Daoy (cell line): ENCODE results near the gene MAP3K20. TPM values are rescaled to one million over a fixed set of nuclear protein-coding genes. Genes with fewer than 3 reads are reported as not detected.
A peak's percentile ranks its signal among the peaks of the same experiment; 100 is the strongest.
"Not testable (repeated sequence)": the region's sequence is repeated elsewhere in the genome, so short reads cannot be mapped to it uniquely, and the experiment has no call there.

Experiments
- DNase-seq: peaks from one replicate; pipeline ENCODE4 v3.0.0-alpha.2; 2015; ENCODE audit warnings: low read depth
- total RNA-seq: library from RNA; depleted of rRNA; stranded (reverse); fragments of >200 nt; shearing (Covaris generic); gene quantifications from 2 replicates; pipeline ENCODE4 v1.2.3, GENCODE V29; 2014; rRNA removed

MAP3K20 gene
- total RNA-seq: 27.4 and 27.7 TPM in 2 replicates

DNA sequence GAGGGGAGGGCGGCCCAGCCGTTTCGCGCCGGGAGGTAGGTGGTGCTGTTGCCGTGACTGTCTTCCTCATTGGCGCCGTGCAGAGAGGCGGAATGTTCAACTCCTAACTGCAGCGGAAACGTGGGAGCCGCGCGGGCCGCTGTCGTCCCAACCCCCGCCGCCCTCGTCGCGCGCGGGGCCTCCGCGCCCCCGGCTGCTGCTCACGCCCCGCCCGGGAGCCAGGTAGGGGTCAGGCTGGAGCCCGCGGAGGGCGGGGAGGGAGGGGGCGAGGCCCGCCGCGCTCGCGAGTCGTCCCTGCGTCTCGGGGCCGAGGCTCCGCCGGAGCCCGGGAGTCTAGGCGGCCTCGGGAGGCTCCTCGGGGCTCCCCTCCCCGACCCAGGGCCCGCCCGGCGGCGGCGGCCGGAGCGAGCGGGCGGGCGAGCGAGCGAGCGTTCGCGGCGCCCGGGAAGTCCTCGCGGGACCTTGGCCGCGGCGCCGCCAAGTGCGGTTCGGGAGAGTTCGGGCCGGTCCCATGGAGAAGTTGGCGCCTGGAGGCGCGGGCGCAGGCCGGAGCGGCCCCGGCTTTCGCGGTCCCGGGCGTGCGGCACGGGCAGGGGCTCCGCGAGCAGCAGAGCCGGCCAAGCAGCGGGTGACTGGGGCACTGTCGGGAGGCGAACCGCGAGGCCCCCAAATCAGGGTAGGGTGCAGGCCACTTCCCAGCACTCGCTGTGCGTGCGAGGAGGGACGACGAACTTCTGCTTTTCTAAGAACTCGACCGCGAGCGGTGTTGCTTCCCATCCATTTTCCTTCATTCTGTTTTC lies at the start of gene MAP3K20:
MAP3K20 (plus strand) TSS at position 66 of the 800 bp plus-strand sequence. CDS start 15,186 bp downstream, outside the sequence.
- DNase-seq: peak; percentile 80

- DNase-seq: no peak
These were observed 49.2 kb upstream of the MAP3K20 start for GRCh38 chr2:173026479-173026878.

DNA sequence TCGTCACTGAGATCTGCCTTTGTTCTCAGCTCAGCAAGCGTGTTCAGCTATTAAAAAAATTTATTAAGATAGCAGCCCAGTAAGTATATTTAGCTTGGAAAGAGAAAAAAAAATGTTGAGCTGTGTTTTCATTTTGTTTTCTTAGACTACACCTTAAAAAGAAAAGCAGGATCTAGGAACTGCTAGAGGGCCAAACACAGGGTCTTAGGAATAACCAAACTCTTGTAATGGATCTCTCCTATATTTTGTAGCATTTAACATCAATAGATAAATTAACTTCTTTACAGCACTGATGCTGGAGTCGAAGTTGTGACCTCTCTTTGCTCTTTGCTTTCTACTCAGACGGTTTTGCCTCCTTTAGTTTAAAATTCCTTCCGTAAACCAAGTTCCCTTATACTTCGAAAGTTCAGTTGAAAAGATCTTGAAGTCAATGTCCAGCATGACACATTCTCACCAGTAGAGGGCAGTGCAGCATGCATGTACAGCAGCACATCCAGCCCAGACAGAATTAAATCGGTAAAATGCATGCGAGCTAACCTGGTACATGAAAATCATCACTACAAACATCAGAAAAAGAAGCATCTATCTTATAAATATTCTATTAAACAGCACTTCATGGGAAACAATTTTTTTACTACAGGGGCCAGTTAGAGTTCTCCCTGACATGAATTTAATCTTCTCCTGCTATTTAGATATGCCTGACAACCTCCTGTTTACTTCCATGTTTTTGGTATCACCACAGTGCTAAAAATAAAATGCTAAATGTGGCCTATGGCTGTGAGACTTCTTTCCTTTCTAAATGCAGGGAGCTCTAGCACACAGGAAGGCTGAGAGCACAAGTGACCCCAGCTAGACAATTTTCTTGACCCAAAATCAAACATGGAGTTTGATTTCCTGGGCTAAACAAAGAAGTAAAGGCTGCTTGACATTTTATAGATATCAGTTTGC lies 48.2 kb upstream of the MAP3K20 start:
- peak; percentile 81 for DNase-seq

- DNase-seq: no peak
These were observed 47.5 kb upstream of the MAP3K20 start for GRCh38 chr2:173028141-173028540.

GRCh38 chr2:173028671-173029070 lies 47.0 kb upstream of the MAP3K20 start:
- no peak for DNase-seq

- DNase-seq: no peak
These were observed 44.8 kb upstream of the MAP3K20 start for GRCh38 chr2:173030561-173031490.

DNA sequence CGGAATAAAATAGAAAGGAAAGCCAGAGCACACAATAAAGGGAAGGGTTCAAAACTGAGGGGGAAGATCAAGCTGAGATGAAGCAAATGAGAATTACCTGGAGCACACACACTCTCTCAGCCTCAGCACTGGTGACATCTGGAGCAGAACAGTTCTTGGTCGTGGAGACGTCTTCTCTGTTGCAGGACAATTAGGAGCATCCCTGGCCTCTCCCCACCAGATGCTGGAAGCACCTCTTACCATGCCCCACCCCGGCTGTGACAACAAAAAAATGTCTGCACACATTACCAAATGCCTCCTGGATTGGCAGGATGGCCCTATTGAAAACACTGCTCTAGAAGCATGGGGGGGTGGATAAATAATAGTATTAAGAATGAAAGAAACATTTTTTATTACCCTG lies 43.6 kb upstream of the MAP3K20 start:
- DNase-seq: no peak

DNA sequence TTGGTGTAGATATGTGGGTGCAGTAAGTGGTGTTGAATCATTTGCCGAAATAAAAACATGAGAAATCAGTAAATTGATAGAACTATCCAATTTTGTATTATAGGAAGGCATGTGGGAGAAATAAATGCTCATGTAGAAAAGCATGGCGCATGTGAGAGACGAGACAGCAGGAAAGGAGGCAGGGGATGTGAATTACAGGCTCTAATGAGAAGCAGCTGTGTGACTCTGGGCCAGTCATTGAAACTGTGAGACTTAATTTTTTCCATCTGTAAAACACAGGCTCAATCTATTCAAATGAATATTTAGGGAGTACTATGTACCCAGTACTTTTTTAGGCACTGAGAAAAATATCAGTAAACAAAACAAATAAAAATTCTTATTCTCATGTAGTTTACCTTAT lies 42.6 kb upstream of the MAP3K20 start:
- DNase-seq: no peak

- no peak for DNase-seq
These were observed 41.5 kb upstream of the MAP3K20 start for GRCh38 chr2:173034143-173034542.

DNA sequence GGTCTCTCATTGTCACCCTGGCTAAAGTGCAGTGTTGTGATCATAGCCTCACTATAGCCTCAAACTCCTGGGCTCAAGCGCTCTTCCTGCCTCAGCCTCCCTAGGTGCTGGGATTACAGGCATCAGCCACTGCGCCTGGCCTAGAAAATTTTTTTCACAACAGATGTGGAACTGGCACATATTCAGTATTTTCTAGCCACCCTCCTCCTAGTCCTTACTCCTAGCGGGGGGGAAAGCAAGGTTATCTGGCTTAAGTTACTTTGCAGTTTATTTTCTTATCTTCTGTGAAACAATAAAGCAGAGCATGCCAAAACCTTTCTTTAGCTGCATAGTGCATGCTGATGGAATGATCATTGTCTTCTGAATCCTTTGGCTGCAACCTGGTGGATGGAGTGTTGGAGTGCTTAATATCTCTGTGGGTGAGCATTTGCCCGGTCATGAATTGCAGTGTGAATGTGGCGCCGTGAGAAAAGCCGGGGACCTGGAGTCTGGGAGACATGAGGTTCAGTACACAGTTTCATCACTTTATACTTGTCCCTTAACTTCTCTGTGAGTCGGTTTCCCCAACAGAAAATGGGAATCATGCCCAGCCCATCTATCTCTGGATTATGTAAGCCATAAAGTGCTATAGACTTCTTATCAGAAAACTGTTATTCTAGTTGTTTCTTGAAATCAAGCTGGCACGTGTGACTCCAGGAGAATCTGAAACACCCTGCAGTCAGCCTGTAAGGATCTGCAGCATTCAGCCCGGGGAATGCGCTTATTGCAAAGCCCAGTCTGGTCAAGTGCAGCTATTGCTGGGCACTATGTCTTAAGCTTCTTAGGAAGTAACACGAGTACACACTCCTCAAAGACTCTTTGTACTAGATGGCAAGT lies 38.2 kb upstream of the MAP3K20 start:
- DNase-seq: no peak

- not testable (repeated sequence) for DNase-seq
These were observed 37.4 kb upstream of the MAP3K20 start for GRCh38 chr2:173038257-173038656.

- no peak for DNase-seq
These were observed 34.9 kb upstream of the MAP3K20 start for GRCh38 chr2:173040729-173041128.

- peak; percentile 68 for DNase-seq
These were observed 32.2 kb upstream of the MAP3K20 start for GRCh38 chr2:173043476-173043875.

GRCh38 chr2:173043897-173044519 lies 31.6 kb upstream of the MAP3K20 start:
- DNase-seq: no peak

GRCh38 chr2:173044686-173045085 lies 31.0 kb upstream of the MAP3K20 start:
- peak; percentile 24 for DNase-seq

DNA sequence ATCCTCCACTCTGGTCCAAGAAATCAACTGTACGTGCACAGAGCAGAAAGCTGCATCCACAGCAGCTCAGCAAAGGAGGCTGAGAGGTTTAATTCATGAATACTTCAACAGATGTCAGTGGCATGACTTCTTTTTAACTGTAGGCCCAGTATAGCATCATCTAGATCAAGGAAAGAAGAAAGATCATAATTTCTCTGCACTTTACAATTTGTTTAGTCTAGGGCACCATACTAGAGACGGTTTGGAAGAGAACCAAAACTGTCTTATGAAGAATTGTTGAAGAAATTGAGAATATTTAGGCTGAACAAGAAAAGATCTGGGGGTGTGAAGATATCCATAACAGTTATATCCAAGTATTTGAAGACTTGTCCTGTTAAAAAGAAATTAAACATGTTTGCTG lies 30.5 kb upstream of the MAP3K20 start:
- DNase-seq: no peak

- DNase-seq: no peak
These were observed 27.1 kb upstream of the MAP3K20 start for GRCh38 chr2:173048522-173048896.

- peak; percentile 92 for DNase-seq
These were observed 26.6 kb upstream of the MAP3K20 start for GRCh38 chr2:173048897-173049661.

GRCh38 chr2:173049831-173050230 lies 25.8 kb upstream of the MAP3K20 start:
- DNase-seq: no peak
